ENCODE results near the gene WDR4.

DNA sequence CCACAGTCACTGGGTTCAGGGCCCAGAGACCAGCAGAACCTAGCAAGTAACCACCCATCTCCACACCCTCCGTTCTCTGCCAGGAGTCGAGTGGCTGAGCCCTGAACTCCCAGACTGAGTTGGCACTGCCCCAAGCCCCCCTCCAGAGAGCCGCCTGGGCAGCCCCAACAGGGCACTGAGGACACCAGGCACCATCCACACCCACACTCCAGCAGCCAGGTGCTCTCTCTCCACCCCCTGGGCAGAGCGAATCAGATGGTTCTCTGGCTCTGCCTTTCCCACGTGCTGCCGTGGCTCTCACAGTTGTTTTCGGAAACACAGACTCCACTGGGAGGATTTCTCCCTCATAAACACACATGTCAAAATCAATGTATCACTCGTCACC, 13.6 kb downstream of the WDR4 start:
- TF ChIP-seq, protein P1, sequence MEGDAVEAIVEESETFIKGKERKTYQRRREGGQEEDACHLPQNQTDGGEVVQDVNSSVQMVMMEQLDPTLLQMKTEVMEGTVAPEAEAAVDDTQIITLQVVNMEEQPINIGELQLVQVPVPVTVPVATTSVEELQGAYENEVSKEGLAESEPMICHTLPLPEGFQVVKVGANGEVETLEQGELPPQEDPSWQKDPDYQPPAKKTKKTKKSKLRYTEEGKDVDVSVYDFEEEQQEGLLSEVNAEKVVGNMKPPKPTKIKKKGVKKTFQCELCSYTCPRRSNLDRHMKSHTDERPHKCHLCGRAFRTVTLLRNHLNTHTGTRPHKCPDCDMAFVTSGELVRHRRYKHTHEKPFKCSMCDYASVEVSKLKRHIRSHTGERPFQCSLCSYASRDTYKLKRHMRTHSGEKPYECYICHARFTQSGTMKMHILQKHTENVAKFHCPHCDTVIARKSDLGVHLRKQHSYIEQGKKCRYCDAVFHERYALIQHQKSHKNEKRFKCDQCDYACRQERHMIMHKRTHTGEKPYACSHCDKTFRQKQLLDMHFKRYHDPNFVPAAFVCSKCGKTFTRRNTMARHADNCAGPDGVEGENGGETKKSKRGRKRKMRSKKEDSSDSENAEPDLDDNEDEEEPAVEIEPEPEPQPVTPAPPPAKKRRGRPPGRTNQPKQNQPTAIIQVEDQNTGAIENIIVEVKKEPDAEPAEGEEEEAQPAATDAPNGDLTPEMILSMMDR (IDR thresholded peaks at IDR 0.05) = no peak
- no peak for TF ChIP-seq POLR2A (IDR thresholded peaks at IDR 0.05)
